ENCODE results near the gene DHX15.

DNA sequence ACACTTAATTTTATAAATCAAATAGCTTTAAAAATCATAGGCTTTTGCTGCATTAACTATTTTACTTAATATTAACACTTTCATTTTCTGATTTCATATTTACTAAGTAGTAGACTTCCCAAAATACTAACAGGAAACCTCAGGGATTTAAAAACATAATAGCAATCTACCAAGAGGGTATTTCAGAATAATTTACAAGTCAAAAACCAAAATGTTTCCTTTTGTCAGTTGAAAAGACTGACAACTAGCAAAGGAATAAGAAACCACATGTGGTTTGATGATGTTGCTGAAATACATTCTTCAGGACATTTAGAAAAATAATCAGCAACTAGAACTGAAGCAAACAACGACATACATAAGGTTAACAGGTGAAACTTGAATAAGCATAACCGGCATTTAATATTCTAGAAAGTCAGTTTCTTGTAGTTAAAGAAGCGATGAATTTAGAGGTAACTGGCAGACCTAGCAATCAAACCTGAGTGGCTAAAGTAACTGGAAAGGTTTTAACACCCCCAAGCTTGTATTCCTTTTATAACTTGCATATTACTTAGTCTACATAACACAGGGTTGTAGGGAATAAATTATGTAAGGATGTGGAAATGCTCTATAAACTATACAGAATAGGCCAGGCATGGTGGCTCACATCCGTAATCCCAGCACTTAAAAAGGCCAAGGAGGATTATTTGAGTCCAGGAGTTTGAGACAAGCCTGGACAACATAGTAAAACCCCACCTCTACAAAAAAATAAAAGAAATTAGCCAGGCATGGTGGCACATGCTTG is 40.0 kb downstream of the DHX15 start:
- TF ChIP-seq CBX5 (IDR thresholded peaks at IDR 0.05; ENCODE audit: low read depth), result no peak
- TF ChIP-seq ATF2 (IDR thresholded peaks at IDR 0.05; ENCODE audit: low read length), result no peak
- TF ChIP-seq CEBPB (IDR thresholded peaks at IDR 0.05; ENCODE audit: borderline replicate concordance in 1 of 2, low read depth in 2 of 2, low read length in 2 of 2), result no peak
- no peak for TF ChIP-seq SRF (IDR thresholded peaks at IDR 0.05; ENCODE audit: low read depth in 2 of 2, low read length in 2 of 2)
- TF ChIP-seq HCFC1 (IDR thresholded peaks at IDR 0.05; ENCODE audit: low read length), result no peak
- no peak for TF ChIP-seq POLR2AphosphoS5 (IDR thresholded peaks at IDR 0.05; ENCODE audit: low read length)
- TF ChIP-seq POLR2A (IDR thresholded peaks at IDR 0.05; ENCODE audit: low read depth, low read length), result no peak
- TF ChIP-seq ZBTB33 (IDR thresholded peaks at IDR 0.05), result no peak
- TF ChIP-seq SPI1 (IDR thresholded peaks at IDR 0.05; ENCODE audit: borderline replicate concordance, insufficient read depth, low read depth, low read length), result no peak
- TF ChIP-seq, protein P1, sequence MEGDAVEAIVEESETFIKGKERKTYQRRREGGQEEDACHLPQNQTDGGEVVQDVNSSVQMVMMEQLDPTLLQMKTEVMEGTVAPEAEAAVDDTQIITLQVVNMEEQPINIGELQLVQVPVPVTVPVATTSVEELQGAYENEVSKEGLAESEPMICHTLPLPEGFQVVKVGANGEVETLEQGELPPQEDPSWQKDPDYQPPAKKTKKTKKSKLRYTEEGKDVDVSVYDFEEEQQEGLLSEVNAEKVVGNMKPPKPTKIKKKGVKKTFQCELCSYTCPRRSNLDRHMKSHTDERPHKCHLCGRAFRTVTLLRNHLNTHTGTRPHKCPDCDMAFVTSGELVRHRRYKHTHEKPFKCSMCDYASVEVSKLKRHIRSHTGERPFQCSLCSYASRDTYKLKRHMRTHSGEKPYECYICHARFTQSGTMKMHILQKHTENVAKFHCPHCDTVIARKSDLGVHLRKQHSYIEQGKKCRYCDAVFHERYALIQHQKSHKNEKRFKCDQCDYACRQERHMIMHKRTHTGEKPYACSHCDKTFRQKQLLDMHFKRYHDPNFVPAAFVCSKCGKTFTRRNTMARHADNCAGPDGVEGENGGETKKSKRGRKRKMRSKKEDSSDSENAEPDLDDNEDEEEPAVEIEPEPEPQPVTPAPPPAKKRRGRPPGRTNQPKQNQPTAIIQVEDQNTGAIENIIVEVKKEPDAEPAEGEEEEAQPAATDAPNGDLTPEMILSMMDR (IDR thresholded peaks at IDR 0.05 in 2 of 3, conservative IDR thresholded peaks at IDR 0.05 in 1 of 3; ENCODE audit: control insufficient read depth in 2 of 3, extremely low read depth in 1 of 3, insufficient read depth in 1 of 3, low read depth in 3 of 3, low read length in 3 of 3), result no peak
- TF ChIP-seq, protein P2, sequence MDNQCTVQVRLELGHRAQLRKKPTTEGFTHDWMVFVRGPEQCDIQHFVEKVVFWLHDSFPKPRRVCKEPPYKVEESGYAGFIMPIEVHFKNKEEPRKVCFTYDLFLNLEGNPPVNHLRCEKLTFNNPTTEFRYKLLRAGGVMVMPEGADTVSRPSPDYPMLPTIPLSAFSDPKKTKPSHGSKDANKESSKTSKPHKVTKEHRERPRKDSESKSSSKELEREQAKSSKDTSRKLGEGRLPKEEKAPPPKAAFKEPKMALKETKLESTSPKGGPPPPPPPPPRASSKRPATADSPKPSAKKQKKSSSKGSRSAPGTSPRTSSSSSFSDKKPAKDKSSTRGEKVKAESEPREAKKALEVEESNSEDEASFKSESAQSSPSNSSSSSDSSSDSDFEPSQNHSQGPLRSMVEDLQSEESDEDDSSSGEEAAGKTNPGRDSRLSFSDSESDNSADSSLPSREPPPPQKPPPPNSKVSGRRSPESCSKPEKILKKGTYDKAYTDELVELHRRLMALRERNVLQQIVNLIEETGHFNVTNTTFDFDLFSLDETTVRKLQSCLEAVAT (IDR thresholded peaks at IDR 0.05), result no peak
- TF ChIP-seq MXI1 (IDR thresholded peaks at IDR 0.05; ENCODE audit: low read depth, low read length), result no peak
- TF ChIP-seq ZNF274 (IDR thresholded peaks at IDR 0.05; ENCODE audit: insufficient read depth, insufficient read length), result no peak
- no peak for TF ChIP-seq CREM (IDR thresholded peaks at IDR 0.05; ENCODE audit: low read depth)
